Measurements from ENCODE around the gene ZC3H10. TPM values are rescaled to one million over a fixed set of nuclear protein-coding genes. Genes with fewer than 3 reads are reported as not detected.

Gene ZC3H10
- total and polyA plus RNA-seq, 2 of the 13 experiments (the other 11 are each of a cell fraction or from before 2014, with no cell fraction given) = 0.70 to 2.3 TPM

GRCh38 chr12:56079723-56080555 lies 38.1 kb upstream of the ZC3H10 start, which contains the start of gene ERBB3 (continued):
- no peak; the same call in 1 of the 2 replicates for TF ChIP-seq REL (CRISPR knock-in tag; conservative IDR thresholded peaks at IDR 0.05)
- no peak for TF ChIP-seq ZNF850 (CRISPR knock-in tag; conservative IDR thresholded peaks at IDR 0.05)
- no peak for TF ChIP-seq PPARG (CRISPR knock-in tag; conservative IDR thresholded peaks at IDR 0.05)
- peak; percentile 20 for TF ChIP-seq YY1 (IDR thresholded peaks at IDR 0.05; ENCODE audit: insufficient read depth, insufficient replicate concordance, low read depth, low read length)
- TF ChIP-seq, protein P1, sequence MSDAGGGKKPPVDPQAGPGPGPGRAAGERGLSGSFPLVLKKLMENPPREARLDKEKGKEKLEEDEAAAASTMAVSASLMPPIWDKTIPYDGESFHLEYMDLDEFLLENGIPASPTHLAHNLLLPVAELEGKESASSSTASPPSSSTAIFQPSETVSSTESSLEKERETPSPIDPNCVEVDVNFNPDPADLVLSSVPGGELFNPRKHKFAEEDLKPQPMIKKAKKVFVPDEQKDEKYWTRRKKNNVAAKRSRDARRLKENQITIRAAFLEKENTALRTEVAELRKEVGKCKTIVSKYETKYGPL (CRISPR knock-in tag; IDR thresholded peaks at IDR 0.05) = 0 out of 2 replicates have a peak, but pooled peaks have one; percentile 25
- 0 out of 2 replicates have a peak, but pooled peaks have one; percentile 59 for TF ChIP-seq ZNF138 (CRISPR knock-in tag; IDR thresholded peaks at IDR 0.05; ENCODE audit: low read depth)
- TF ChIP-seq ZNF639 (CRISPR knock-in tag; conservative IDR thresholded peaks at IDR 0.05) = no peak
- TF ChIP-seq ZNF160 (CRISPR knock-in tag; IDR thresholded peaks at IDR 0.05) = peak; percentile 62
- TF ChIP-seq ZNF550 (CRISPR knock-in tag; IDR thresholded peaks at IDR 0.05; ENCODE audit: borderline replicate concordance) = no peak
- TF ChIP-seq BRD4 (CRISPR knock-in tag; IDR thresholded peaks at IDR 0.05) = peak; percentile 93
- no peak for TF ChIP-seq THRA (CRISPR knock-in tag; IDR thresholded peaks at IDR 0.05; ENCODE audit: borderline replicate concordance)
- peak; percentile 90; the same call in 1 of the 2 replicates for TF ChIP-seq ZNF430 (CRISPR knock-in tag; IDR thresholded peaks at IDR 0.05)
- TF ChIP-seq ASH2L (IDR thresholded peaks at IDR 0.05; ENCODE audit: insufficient read length, low read depth, low read length) = peak; percentile 50
- TF ChIP-seq RAD51 (IDR thresholded peaks at IDR 0.05; ENCODE audit: borderline replicate concordance) = no peak
- TF ChIP-seq HDAC2 (CRISPR knock-in tag; IDR thresholded peaks at IDR 0.05) = peak; percentile 54; the same call in 1 of the 2 replicates
- no peak for TF ChIP-seq ZNF761 (CRISPR knock-in tag; conservative IDR thresholded peaks at IDR 0.05)
- TF ChIP-seq KMT2B (CRISPR knock-in tag; IDR thresholded peaks at IDR 0.05) = peak; percentile 43; the same call in 1 of the 2 replicates
- TF ChIP-seq THAP9 (CRISPR knock-in tag; IDR thresholded peaks at IDR 0.05; ENCODE audit: borderline replicate concordance) = 0 out of 2 replicates have a peak, but pooled peaks have one; percentile 43
- 0 out of 2 replicates have a peak, but pooled peaks have one; percentile 30 for TF ChIP-seq ESRRA (CRISPR knock-in tag; IDR thresholded peaks at IDR 0.05; ENCODE audit: low read depth)

Measured in HepG2 (cell line).